DND-41 (cell line): ENCODE data around the gene CARMIL1.

Experiments used
- ATAC-seq: fragments of 200-7000 bp; cut with Tn5 transposase; 3 replicates; pipeline ENCODE4 v1.9.1; 2021; ENCODE audit warnings: low read depth; ENCODE audit not compliant: insufficient read depth
- DNase-seq: peaks from one replicate; pipeline ENCODE4 v3.0.0-alpha.2; 2020
- H2AFZ ChIP-seq: 2 replicates; pipeline ENCODE4 v1.6.0; 2012; ENCODE audit warnings: low read depth, low read length
- H3K27ac ChIP-seq: 2 replicates; pipeline ENCODE4 v1.5.1; 2012; ENCODE audit warnings: low read length, inconsistent platforms
- H3K27me3 ChIP-seq: fragments of 200-600 bp; sonication (generic); 2 replicates; pipeline ENCODE4 v1.6.0; 2012; ENCODE audit warnings: low read length, mild to moderate bottlenecking, inconsistent platforms; ENCODE audit not compliant: insufficient read depth, poor library complexity
- H3K36me3 ChIP-seq: 2 replicates; pipeline ENCODE4 v1.5.1; 2012; ENCODE audit warnings: low read length, inconsistent platforms; ENCODE audit not compliant: insufficient read depth
- H3K4me1 ChIP-seq: 2 replicates; pipeline ENCODE4 v1.5.1; 2012; ENCODE audit warnings: mild to moderate bottlenecking, low read length; ENCODE audit not compliant: insufficient read depth
- H3K4me2 ChIP-seq: 2 replicates; pipeline ENCODE4 v1.6.0; 2012; ENCODE audit warnings: mild to moderate bottlenecking, moderate library complexity, low read length, inconsistent platforms; ENCODE audit not compliant: insufficient read depth
- H3K4me3 ChIP-seq, 2 experiments: fragments of 200-600 bp in 1 of 2; shearing (Covaris generic) in 1 of 2; 2 replicates each; pipeline ENCODE4 v1.5.1; 2012 to 2016; ENCODE audit warnings: inconsistent platforms in 2 of 2, low read length in 2 of 2, mild to moderate bottlenecking in 2 of 2, low read depth in 1 of 2, moderate library complexity in 1 of 2
- H3K79me2 ChIP-seq: 2 replicates; pipeline ENCODE4 v1.6.0; 2012; ENCODE audit warnings: low read length, inconsistent platforms; ENCODE audit not compliant: insufficient read depth
- H3K9ac ChIP-seq: 2 replicates; pipeline ENCODE4 v1.6.0; 2012; ENCODE audit warnings: low read depth, mild to moderate bottlenecking, inconsistent platforms, low read length, moderate library complexity
- H3K9me3 ChIP-seq: 2 replicates; pipeline ENCODE4 v1.5.1; 2012; ENCODE audit warnings: low read length, moderate library complexity, mild to moderate bottlenecking, inconsistent platforms; ENCODE audit not compliant: insufficient read depth, severe bottlenecking
- H4K20me1 ChIP-seq: 2 replicates; pipeline ENCODE4 v1.6.0; 2012; ENCODE audit warnings: low read length; ENCODE audit not compliant: insufficient read depth
- CTCF ChIP-seq: IDR thresholded peaks from 2 replicates; pipeline ENCODE4 v1.5.1; 2012; ENCODE audit warnings: borderline replicate concordance, low read length, moderate library complexity, mild to moderate bottlenecking; ENCODE audit not compliant: poor library complexity, severe bottlenecking; ENCODE audit errors: extremely low read depth
- EZH2 ChIP-seq: IDR thresholded peaks from 3 replicates; pipeline ENCODE4 v1.6.1; 2012; ENCODE audit warnings: borderline replicate concordance, low read depth, mild to moderate bottlenecking, moderate library complexity, low read length, inconsistent platforms; ENCODE audit not compliant: severe bottlenecking

CARMIL1 gene

DNA sequence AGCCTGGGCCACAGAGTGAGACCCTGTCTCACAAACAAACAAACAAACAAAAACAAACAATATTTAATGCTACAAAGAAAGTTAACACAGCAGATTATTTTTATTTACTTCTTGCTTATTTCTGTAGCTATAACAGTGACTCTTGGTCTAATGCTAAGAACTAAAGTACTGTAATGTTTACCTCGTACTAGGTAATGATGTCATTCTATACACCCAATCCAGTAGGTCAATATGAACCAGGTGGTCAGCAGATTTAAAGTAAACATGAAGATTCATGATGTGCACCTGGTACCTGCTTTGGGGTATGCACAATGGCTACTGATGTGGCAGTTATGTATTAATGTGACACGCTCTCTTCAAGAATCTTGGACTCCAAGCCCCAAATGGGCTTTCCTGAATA is 36.6 kb upstream of the CARMIL1 start:
- Histone ChIP-seq H3K4me1 (no peaks in the 10 kb centered on the region), H3K4me3 (no peak overlapping the region), H3K4me2 (no peak overlapping the region), H3K27me3 (no peaks in the 10 kb centered on the region), H3K79me2 (no peaks in the 10 kb centered on the region), H3K9ac (no peak overlapping the region), H4K20me1 (no peaks in the 10 kb centered on the region), H3K9me3 (no peaks in the 10 kb centered on the region), H2AFZ (no peak overlapping the region), H3K36me3 (no peaks in the 10 kb centered on the region), H3K27ac (no peak overlapping the region)
- no peak for ATAC-seq
- DNase-seq = no peak
- TF ChIP-seq EZH2 (no peak), CTCF (no peak)

DNA sequence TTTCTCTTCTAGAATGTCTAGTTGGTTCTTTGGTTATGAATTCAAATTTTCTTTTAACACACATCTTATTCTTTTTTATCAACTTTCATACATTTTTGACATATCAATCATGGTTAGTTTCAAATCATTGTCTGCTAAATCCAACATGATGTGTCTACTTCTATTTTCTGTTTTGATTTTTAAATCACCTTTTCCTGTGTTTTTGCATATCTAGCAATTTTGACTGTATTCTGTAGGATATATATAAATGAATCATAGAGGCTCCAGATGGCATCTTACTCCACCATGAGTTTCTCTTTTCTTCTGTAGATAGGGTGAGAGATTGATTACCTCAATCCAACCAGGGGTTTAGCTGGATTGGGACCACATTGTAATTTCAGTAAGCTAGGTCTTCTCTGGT is 34.3 kb upstream of the CARMIL1 start:
- Histone ChIP-seq H3K4me2 (no peak overlapping the region), H3K36me3 (no peaks in the 10 kb centered on the region), H4K20me1 (no peaks in the 10 kb centered on the region), H3K79me2 (no peaks in the 10 kb centered on the region), H3K9me3 (no peaks in the 10 kb centered on the region), H3K4me1 (no peaks in the 10 kb centered on the region), H3K4me3 (no peak overlapping the region), H3K27ac (no peak overlapping the region), H2AFZ (no peak overlapping the region), H3K9ac (no peak overlapping the region), H3K27me3 (no peaks in the 10 kb centered on the region)
- TF ChIP-seq EZH2 = no peak
- TF ChIP-seq CTCF = no peak
- ATAC-seq = no peak
- no peak for DNase-seq

GRCh38 chr6:25248123-25248522 is 31.1 kb upstream of the CARMIL1 start:
- Histone ChIP-seq H3K27me3 (peaks cover 10% of the 10 kb centered on the region), H3K27ac (no peak overlapping the region), H3K79me2 (no peaks in the 10 kb centered on the region), H3K4me2 (no peak overlapping the region), H3K4me1 (no peaks in the 10 kb centered on the region), H2AFZ (no peak overlapping the region), H3K9ac (no peak overlapping the region), H4K20me1 (no peaks in the 10 kb centered on the region), H3K9me3 (no peaks in the 10 kb centered on the region), H3K4me3 (no peak overlapping the region), H3K36me3 (no peaks in the 10 kb centered on the region)
- no peak for DNase-seq
- TF ChIP-seq CTCF (no peak), EZH2 (no peak)
- no peak for ATAC-seq

- no peak overlapping the region for H3K4me3 ChIP-seq
- no peaks in the 10 kb centered on the region for H4K20me1 ChIP-seq
- H3K36me3 ChIP-seq = no peaks in the 10 kb centered on the region
- no peaks in the 10 kb centered on the region for H3K4me1 ChIP-seq
- H3K9me3 ChIP-seq = no peaks in the 10 kb centered on the region
- no peak overlapping the region for H3K4me2 ChIP-seq
- H3K9ac ChIP-seq = no peak overlapping the region
- ATAC-seq (no peak), DNase-seq (no peak)
- TF ChIP-seq CTCF (no peak), EZH2 (no peak)
- no peak overlapping the region for H3K27ac ChIP-seq
- peaks cover 13% of the 10 kb centered on the region for H3K27me3 ChIP-seq
- no peak overlapping the region for H2AFZ ChIP-seq
- no peaks in the 10 kb centered on the region for H3K79me2 ChIP-seq
Measured at GRCh38 chr6:25249133-25249532, 30.0 kb upstream of the CARMIL1 start.
